GM23248 (cell line): ENCODE data around the gene EHD4.

Source experiments
- EZH2 ChIP-seq: fragments of 200-600 bp; sonication (generic); IDR thresholded peaks from 2 replicates; pipeline ENCODE4 v1.6.1; 2018; ENCODE audit warnings: antibody characterized with exemption, mild to moderate bottlenecking; ENCODE audit not compliant: insufficient read depth, poor library complexity, severe bottlenecking
- EZH2phosphoT487 ChIP-seq: fragments of 200-600 bp; sonication (generic); IDR thresholded peaks from 2 replicates; pipeline ENCODE4 v1.6.1; 2018; ENCODE audit warnings: antibody characterized with exemption, moderate library complexity, mild to moderate bottlenecking, low read depth; ENCODE audit not compliant: insufficient read depth

DNA sequence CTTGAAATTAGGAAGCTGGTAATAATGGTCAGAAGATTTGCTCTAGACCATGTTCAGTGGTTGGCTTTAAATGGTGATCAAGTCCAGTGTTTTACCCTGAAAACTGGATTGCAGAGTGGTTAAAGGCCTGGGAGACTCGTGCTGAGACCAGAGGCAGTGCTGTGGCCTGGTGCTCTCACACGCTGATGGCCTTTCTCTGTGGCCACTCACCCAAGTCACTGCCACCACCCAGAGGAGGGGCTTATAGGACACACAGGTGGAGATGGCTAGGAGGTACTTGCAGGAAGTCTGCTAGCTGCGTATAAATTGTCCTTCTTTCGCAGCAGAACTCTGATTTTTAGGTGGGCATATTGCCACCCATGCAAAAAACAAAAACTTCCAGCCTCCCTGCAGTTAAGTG, 6.2 kb upstream of the EHD4 start:
- TF ChIP-seq EZH2 (no peak), EZH2phosphoT487 (no peak)
